HG03469 (cell line): Measurements from ENCODE around the gene PRDM16.

Experiments
- ATAC-seq: cut with Tn5 transposase; IDR thresholded peaks from one replicate; pipeline ENCODE4 v1.9.1; 2021; ENCODE audit warnings: mild to moderate bottlenecking, moderate library complexity, moderate number of reproducible peaks; ENCODE audit not compliant: unreplicated experiment

PRDM16 gene

GRCh38 chr1:3067671-3068563 is 1.1 kb upstream of the PRDM16 start:
- ATAC-seq: no peak

GRCh38 chr1:3069491-3070308 is 697 bp downstream of the PRDM16 start:
- no peak for ATAC-seq

- ATAC-seq: no peak
These were observed 1.3 kb downstream of the PRDM16 start for GRCh38 chr1:3070309-3070643.

- no peak for ATAC-seq
These were observed 1.9 kb downstream of the PRDM16 start for GRCh38 chr1:3070644-3071564.

GRCh38 chr1:3071565-3072390 is 2.8 kb downstream of the PRDM16 start:
- no peak for ATAC-seq

- ATAC-seq: no peak
These were observed 3.6 kb downstream of the PRDM16 start for GRCh38 chr1:3072391-3073185.

GRCh38 chr1:3073186-3073488 is 4.1 kb downstream of the PRDM16 start:
- no peak for ATAC-seq

GRCh38 chr1:3073489-3074296 is 4.7 kb downstream of the PRDM16 start:
- no peak for ATAC-seq

GRCh38 chr1:3074297-3074741 is 5.3 kb downstream of the PRDM16 start:
- no peak for ATAC-seq

- no peak for ATAC-seq
These were observed 5.8 kb downstream of the PRDM16 start for GRCh38 chr1:3074800-3075199.

GRCh38 chr1:3075666-3076362 is 6.8 kb downstream of the PRDM16 start:
- no peak for ATAC-seq

- ATAC-seq: no peak
These were observed 7.3 kb downstream of the PRDM16 start for GRCh38 chr1:3076363-3076740.

GRCh38 chr1:3077081-3077480 is 8.1 kb downstream of the PRDM16 start:
- ATAC-seq: no peak

GRCh38 chr1:3077561-3077960 is 8.6 kb downstream of the PRDM16 start:
- ATAC-seq: no peak

GRCh38 chr1:3078430-3078861 is 9.4 kb downstream of the PRDM16 start:
- no peak for ATAC-seq

GRCh38 chr1:3078871-3079270 is 9.9 kb downstream of the PRDM16 start:
- ATAC-seq: no peak

- no peak for ATAC-seq
These were observed 10.5 kb downstream of the PRDM16 start for GRCh38 chr1:3079381-3080052.
